Measurements from ENCODE around the gene SVOPL.

- TF ChIP-seq CTCF (IDR thresholded peaks at IDR 0.05) (no peak), EZH2 (IDR thresholded peaks at IDR 0.05; ENCODE audit: borderline replicate concordance, insufficient read depth, low read depth, low read length, poor library complexity, severe bottlenecking) (no peak)
Observed at GRCh38 chr7:138666385-138666784, 34.8 kb downstream of the SVOPL start.
